SKM-1 (cell line): ENCODE data around the gene SSC5D.
"Not testable (repeated sequence)": the region's sequence is repeated elsewhere in the genome, so short reads cannot be mapped to it uniquely, and the experiment has no call there.

Source experiments
- DNase-seq: peaks from one replicate; lab custom pipeline; 2025; ENCODE audit not compliant: unreplicated experiment; lab: John Stamatoyannopoulos, UW

SSC5D gene

DNA sequence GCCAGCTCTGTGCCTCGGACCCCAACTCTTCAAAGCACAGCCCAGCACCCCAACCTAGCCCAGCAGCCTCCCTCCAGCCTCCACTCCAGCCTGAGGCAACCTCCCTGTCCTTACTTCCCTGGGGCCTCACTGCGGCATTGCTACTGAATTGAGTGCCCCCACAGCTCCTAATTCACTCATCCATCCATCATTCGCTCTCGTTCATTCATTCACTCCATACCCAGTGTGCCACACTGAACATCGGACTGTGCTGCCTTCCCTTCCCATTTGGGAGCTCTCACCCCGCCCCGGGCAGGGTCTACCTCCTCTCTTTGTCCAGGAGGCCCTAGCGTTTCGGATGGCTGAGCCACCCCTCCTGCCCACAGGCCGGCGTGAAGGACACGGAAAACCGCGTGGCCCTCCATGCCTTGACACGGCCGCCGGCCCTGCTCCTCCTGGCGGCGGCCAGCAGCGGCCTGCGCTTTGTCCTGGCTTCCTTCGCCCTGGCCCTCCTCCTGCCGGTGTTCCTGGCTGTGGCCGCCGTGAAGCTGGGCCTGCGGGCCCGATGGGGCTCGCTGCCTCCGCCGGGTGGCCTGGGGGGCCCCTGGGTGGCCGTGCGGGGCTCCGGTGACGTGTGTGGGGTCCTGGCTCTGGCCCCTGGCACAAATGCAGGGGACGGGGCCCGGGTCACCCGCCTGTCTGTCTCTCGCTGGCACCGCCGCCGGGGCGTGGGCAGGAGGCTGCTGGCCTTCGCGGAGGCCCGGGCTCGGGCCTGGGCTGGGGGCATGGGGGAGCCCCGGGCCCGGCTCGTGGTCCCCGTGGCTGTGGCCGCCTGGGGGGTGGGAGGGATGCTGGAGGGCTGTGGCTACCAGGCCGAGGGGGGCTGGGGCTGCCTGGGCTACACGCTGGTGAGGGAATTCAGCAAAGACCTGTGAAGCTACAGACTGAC is 1.9 kb upstream of the SSC5D start:
- no peak for DNase-seq

DNA sequence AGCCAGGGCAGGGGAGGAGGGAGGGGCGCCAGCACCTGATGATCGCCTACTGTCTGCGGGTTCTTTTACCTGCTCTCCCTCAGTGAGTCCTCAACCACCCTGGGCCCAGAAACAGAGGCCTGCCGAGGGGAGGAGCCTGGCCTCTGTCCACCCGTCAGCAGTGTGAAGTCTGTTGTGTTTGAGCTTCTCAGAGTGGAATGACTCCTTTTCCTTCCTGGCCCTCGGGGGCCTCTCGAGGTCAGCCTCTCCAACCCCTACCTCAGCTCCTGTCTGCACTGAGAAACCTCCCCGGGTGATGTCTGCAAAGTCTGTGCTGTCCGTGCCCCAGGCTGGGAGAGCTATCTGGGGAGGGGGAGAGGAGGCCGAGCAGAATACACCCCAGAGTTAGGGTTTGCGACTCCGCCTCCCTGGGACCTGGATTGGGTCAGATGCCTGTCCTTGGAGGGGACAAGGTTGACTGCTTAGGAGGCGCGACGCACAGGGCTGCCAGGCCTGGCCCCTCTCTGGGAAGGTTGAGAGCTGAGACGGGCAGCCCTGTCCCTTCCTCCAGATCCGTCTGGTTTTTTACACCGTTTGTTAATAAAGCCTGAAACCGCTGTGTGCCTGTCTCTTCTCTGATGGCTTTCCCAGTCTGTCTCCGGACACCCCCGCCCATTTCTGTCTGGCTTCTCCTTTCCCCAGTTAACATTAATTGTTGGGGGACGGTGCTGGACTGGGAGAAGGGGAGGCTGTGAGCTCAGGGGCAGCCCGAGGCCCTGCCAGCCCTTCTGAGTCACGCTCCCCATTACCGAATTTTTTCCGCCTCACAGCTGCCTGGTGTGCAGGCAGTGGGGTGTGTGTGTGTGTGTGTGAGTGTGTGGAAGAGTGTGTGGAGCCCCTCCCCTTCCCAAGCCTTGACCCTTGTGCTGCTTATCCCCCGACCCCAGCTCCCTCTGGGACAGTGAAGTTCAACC is 989 bp upstream of the SSC5D start:
- no peak for DNase-seq

DNA sequence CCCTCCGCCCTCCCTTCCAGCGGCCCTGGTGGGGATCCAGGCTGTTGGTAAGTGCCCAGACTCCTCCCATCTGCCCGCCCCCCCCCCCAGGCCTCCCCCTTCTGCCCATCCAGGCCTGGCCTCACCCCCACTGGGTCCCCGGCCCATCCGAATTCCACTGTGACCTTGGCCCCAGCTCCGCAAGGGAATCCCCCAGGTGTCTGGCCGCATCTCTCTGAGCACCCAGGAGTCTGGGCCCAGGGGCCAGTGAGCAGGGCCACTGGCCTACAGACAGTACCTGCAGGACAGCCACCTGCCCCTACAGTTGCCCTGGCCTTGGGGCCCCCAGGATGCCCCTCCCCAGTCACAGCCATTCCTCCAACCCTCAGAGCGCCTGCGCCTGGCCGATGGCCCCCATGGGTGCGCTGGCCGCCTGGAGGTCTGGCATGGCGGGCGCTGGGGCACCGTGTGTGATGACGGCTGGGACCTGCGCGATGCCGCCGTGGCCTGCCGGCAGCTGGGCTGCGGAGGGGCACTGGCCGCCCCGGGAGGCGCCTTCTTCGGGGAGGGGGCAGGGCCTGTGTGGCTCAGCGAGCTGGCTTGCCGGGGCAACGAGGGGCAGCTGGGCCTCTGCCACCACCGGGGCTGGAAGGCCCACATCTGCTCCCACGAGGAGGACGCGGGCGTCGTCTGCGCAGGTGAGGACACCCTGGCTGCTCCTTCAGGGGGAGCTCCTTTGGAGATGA is 912 bp downstream of the SSC5D start:
- no peak for DNase-seq

DNA sequence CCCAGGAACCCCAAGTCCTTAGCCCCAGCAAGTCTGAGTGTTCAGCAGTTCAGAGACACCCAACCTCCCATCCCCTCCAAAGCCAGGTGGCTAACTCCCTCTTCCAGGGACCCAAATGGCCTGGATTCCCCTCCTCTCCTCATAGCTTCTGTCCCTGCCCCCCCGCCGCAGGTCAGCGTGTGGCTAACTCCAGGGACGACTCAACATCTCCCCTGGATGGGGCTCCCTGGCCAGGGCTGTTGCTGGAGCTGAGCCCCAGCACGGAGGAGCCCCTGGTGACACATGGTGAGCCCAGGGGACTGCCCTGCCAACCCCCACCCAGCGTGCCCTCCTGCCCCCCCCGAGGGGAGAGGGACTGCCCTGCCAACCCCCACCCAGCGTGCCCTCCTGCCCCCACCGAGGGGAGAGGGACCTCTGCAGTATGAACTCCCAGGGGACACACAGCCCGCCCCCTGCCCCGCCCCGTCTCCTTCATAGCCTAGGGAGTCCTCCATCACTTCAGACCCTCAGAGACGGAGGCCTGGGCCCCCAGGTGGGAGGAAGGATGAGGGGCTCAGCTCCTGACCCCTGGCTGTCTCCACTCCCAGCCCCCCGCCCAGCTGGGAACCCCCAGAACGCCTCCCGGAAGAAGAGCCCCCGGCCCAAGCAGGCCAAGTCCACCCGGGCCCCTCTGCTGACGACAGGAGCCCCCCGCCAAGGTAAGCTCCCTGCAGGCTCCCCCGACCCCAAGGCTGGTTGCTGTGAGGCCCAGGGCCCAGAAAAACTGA is 1.7 kb downstream of the SSC5D start:
- no peak for DNase-seq

DNA sequence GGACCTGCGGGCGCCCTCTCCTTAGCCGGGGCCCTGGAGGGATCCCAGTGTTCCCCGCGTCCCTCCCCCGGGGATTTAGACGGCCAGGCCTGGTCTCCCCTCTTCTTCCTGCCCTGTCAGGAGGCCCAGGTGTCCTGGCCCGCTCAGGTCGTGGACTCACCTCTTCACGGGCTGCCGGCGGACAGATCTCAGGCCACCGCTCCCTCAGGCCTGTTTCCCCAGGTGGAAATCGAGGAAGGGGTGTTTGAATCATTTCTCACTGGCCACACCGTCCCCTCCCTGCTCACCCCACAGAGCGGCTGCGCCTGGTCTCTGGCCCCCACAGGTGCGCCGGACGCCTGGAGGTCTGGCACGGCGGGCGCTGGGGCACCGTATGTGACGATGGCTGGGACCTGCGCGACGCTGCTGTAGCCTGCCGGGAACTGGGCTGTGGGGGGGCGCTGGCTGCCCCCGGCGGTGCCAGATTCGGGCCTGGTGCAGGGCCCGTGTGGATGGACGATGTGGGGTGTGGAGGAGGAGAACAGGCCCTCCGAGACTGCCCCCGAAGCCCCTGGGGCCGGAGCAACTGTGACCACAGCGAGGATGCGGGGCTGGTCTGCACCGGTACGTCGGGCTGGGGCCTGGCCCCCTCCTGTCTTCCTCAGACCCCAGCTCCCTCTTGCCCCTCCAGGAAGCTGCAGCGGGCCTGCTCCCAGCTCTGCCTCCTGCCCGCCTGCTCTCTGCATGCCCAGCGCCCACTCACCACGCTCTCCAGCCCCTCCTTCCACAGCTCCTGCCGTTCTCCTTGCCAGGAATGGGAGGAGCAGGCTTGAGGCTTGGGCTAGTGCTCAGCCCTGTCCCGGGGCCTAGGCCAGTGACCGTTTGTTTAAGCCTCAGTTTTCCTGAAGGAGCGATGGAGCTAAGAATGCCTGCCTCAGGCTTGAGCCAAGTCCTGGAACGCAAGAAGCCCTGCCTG is 2.5 kb downstream of the SSC5D start:
- no peak for DNase-seq

DNA sequence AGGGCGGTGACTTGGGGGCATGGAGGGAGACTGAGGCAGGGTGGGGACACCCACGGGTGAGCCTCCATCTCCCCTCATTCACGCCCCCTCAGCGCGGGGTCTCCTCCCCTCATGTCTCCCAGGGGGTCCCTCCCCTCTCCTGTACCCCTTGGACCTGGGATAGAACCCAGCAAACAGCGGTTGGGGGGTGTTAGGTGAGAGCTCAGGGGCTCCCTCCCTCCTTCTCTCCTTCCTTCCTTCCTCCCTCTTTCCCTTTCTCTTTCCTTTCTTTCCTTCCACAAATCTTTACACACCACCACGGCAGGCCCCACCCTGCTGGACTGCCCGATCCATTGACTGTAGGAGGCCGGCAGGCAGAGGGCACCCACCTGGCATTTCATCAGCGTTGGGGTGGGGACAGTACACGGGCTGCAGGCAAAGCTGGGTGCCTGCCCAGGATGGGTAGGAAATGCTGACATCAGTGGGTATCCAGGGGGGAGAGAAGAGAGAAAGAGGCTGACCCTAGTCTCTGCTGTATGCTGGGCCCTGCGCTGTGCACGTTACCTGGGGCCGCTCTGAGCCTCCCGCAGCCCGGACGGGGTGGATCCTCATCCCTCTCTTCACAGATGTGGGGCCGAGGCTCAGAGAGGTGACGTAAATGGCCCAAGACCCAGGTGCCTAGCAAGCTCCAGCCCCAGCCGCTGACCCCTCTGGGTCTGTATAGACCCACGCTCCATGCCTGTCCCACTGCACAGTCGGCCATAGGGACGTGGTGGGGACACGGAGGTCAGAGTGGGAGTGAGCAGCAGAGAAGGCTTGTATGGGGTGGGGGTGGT is 3.5 kb downstream of the SSC5D start:
- no peak for DNase-seq

DNA sequence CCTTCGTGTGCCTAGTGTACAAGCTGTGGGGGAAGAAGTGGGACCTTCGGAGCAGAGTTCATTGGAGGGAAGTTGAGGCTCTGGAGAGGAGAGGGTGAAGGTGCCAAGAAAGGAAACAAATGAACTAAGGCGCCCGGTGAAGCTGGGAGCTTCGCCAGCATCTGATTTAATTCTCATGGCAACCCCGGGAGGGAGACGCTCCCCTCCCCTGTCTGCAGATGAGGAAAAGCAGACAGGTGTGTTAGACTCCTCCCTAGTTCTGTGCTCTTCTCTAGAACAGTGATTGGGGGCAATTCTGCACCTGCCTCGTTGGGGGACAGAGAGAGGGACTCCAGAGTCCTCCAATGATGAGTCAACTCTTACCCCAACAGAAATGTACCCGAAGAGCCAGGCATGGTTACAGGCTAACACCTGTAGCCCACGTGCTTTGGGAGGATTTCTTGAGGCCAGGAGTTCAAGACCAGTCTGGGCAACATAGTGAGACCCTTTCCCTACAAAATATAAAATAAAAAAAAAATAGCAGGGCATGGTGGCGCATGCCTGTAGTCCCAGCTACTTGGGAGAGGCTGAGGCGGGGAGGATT is 4.2 kb downstream of the SSC5D start:
- DNase-seq, result no peak

DNA sequence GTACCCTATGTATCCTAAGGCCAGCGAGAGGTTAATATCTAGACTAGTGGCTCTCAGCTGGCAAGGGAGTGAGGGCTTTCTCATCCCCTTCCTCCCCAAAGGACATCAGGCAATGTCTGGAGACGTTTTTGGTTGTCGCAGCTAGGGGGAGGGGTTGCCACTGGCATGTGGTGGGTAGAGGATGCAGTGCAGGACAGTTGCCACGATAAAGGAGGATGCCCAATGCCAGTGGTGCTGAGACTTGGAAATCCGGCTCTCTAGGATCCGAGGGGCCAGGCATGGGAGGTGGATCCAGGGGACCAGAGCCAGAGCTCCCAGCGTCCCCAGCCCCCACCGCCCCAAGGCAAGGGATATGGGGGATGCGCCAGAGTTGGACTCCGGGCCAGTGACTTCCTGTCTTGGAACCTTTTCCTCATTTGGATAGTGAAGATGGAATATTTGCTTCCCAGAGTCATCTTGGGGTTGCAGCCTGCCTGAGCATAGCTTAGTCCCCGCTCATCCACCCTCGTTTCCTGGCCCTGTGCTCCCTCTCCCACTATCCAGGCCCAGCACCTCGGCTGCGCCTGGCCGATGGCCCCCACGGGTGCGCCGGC is 4.9 kb downstream of the SSC5D start:
- no peak for DNase-seq

DNA sequence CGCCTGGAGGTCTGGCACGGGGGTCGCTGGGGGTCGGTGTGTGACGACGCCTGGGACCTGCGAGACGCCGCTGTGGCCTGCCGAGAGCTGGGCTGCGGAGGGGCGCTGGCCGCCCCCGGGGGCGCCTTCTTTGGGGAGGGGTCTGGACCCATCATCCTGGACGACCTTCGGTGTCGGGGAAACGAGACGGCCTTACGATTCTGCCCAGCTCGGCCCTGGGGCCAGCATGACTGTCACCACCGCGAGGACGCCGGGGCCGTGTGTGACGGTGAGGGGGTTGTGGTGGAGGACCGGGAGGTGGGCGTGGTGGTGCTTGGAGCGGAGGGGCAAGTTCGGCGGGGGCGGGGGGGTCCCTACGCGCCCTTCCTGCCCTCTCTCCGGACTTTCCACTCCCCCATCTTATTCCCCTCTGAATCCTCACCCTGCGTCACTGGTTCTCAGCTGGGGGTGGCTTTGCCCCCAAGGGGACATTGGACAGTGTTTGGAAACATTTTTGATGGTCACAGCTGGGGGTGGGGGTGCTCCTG is 5.5 kb downstream of the SSC5D start:
- no peak for DNase-seq

DNA sequence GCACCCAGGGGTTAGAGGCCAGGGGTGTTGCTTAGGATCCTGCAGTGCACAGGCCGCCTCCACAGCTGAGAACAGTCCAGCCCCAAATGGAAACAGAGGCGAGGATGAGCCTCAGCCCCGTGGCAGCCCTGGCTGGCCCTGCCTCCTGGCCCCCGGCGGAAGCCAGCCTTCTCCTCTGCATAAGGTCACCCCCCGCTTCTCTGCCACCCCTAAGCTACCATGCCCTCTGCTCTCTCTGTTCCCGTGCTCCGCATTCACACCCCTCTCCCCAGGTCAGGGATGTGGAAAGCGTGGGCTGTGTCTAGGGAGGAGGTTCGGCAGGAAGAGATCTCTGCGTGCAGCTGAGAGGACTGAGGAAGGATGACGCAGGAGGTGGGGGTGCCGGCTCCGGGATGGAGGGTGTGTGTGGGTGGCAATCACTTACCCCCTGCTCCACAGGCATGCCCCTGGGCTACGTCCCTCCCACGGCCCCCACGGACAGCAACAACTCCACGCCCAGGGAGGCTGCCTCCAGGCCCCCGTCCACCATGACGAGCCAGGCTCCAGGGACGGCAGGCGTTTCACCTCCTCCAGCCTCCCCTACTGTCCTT is 6.0 kb downstream of the SSC5D start:
- DNase-seq, result no peak

DNA sequence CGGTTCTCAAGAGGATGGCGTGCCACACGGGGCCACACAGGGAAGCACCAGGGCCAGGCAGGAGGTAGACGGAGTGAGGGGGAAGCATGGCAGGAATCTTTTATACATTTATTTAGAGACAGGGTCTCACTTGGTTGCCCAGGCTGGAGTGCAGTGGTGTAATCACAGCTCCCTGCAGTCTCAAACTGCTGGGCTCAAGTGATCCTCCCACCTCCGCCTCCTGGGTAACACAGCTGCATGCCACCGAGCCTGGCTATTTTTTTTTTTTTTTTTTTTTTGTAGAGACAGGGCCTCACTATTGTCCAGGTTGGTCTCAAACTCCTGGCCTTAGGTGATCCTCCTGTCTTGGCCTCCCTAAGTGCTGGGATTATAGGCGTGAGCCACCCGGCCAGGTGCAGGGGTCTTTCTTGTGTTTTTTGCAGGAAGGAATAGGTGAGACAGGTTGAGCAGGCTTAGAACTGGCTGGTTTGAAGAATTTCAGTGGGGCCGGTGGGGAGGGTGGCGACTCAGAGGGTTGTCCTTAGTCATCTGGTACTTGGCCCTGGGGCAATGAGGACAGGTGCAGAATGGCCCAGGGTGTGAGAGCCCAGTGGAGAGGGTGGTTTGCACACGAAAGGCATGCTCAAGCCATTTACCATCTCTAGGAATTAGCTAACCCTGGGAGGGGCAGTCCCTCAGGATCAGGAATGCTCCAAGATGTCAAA is 7.6 kb downstream of the SSC5D start:
- no peak for DNase-seq

DNA sequence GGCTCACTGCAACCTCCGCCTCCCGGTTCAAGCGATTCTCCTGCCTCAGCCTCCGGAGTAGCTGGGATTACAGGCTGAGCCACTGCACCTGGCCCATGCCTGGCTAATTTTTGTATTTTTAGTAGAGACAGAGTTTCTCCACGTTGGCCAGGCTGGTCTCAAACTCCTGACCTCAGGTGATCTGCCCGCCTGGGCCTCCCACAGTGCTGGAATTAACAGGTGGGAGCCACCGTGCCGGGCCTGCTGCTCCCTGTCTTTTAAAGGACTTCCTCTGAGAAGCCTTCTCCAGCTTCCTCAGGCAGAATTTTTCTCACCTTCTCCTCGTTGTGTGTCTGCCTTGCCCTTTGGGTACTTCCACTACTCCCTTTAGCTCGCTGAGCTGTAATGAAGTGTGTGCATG is 8.6 kb downstream of the SSC5D start:
- DNase-seq, result not testable (repeated sequence)

DNA sequence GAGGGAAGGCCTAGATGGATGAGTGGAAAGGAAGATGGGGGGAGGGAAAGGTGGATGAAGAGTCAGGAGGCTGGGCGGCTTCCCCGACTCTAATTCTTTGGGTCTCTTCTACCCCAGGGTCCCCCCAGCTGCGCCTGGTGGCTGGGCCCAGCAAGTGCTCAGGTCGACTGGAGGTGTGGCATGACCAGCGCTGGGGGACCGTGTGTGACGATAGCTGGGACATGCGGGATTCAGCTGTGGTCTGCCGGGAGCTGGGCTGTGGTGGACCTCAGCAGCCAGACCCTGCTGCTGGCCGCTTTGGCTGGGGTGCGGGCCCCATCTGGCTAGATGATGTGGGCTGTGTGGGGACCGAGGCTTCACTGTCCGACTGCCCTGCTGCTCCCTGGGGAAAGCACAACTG is 9.5 kb downstream of the SSC5D start:
- DNase-seq, result no peak

DNA sequence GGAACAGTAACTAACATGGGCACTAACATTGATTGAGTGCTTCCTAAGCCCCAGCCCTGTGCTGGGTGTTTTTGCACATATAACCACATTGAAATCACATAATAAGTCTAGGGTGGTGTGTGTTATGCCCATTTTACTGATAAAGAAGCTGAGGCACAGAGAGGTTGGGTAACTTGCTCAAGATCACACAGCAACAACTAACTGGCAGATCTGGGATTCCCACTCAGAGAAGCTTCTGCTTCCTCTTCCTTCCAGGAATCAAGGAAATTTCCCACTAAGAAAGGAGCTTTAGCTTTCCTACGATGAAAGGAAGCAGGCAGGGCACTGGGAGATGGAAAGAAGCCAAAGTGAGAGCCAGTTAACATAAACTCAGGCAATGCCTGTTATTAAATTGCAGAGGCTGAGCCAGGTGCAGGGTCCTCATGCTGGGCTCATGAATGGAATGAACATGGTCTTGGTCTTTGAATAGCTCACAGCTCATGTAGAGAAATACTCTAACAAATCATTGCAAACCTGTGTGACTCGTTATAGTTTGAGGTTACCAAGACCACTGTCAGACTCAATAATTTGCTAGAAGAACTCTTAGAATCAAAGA is 10.1 kb downstream of the SSC5D start:
- no peak for DNase-seq

DNA sequence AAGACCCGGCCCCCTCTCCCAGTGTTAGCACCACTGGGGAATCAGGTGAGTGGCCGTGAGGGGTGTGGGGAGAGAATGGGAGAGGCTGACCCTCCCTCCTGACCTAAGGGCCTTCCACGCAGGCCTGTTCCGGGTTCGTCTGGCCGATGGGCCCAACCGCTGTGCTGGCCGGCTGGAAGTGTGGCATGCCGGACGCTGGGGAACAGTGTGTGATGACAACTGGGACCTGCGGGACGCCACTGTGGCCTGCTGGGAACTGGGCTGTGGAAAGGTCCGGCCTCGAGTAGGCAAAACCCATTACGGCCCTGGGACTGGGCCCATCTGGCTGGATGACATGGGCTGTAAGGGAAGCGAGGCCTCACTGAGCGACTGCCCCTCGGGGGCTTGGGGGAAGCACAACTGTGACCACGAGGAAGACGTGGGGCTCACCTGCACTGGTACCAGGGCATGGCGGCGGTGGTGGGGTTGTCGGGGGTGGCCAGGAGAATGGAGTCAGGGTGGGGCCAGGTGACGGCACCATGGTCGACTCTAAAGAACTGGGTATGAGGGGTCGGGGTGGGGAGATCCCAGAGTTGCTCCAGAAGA is 12.2 kb downstream of the SSC5D start:
- no peak for DNase-seq
